ENCODE results near the gene DYNC1I2.
"Not testable (repeated sequence)": the region's sequence is repeated elsewhere in the genome, so short reads cannot be mapped to it uniquely, and the experiment has no call there.

DYNC1I2 gene

DNA sequence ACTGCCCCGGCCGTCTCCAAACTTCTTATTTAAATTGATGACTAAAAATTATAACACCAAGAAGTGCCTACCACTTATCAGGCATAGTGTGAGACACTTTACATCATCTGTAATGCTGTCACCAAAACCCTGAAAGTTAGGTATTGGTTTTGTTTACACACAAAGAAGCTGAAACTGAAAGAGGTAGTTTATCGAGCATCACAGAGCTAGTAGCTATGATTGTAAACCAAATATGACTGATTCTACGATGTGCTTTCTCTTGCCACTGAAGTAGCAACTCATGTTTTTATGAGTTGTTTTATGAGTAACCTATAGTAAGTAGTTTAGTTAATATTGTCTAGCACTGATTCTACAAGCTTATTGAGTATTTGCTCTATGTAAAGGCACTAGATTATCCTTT lies 31.5 kb downstream of the DYNC1I2 start:
- DNase-seq = no peak

DNA sequence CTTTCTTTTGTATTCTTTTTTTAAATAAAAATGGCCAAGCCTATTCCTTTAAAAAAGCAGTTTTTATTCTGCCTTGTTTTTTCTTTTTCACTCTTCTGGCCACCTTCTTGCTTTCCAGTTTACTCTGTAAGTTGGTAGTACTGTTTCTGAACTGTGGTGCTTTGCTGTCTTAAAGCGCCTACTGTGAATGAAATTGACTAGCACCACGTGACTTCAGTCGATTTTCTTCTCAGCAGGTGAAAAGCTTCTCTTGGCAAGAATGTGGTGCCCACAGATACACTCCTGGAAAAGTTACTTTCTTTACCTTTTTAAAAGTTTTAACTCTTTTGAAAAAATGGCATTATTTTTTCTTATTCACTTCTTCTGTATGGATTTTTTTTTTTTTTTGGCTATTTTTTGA lies 32.4 kb downstream of the DYNC1I2 start:
- no peak for DNase-seq

DNA sequence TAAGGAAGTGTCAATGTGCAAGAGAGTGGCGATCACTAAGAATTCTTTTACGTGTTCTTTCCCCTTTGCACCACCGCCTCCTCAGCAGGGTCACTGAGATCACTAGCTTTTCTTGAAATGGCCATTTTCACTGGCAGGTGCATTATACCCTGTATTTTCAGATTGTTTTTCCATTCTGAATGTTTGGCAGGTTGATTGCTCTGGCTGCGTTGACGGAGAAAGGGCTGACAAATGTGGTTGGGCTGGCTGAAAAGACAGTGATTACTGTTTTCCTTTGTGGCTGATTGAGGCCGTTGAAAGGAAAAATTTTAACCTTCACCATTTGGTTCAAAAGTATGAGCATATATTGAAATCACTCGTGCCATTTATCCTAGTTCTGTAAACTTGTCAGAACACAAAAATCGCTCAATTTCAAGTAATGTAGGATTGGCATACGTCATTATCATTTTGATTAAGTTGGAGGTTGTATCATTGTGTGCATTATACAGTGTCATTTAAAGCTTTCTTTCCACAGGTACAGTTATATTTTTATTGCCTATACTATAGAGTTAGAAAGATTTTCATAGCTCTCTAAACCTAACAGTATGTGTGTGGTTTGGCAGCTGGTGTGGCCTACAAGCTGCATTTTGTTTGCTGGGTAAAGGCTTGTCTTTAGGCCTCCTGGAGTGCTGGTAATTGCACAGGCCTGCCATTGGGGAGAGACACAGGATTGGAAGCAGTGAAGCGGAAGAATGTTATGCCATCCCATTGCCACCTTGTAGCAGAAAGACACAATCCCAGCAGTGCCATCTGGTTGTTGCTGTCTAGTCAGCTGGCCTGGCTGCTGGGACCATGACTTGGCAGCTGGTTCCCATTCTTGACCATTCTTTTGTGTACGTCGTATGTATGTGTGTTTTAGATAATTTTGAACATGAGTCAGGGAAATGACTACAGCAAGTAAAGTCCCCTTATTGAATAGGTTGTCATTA lies 36.7 kb downstream of the DYNC1I2 start:
- no peak for DNase-seq

DNA sequence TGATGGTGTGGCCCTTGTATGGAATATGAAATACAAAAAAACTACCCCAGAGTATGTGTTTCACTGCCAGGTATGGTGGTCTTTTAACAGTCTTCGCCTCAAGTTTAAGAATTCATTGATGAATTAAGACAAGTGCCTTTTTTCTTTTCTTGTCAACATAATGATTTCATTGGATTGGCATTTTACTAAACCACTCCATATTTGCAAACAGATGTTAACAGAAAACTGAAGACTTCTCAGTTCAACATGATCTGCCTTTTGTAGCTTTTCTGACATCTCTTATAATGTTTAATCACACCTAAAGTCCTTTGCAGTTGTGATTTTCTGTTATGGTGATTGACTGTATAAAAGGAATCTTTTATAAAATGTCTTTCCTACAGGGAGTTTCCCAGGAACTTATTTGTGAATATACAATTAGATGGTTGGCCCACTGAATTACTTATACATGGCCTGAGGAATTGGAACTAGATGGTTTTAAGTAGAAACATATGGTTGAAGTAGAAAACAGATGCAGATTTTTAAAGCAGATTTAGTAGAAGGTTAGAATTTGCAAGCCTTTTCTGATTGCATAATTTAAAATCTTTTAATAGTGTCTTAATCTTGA lies 39.7 kb downstream of the DYNC1I2 start:
- DNase-seq = no peak

DNA sequence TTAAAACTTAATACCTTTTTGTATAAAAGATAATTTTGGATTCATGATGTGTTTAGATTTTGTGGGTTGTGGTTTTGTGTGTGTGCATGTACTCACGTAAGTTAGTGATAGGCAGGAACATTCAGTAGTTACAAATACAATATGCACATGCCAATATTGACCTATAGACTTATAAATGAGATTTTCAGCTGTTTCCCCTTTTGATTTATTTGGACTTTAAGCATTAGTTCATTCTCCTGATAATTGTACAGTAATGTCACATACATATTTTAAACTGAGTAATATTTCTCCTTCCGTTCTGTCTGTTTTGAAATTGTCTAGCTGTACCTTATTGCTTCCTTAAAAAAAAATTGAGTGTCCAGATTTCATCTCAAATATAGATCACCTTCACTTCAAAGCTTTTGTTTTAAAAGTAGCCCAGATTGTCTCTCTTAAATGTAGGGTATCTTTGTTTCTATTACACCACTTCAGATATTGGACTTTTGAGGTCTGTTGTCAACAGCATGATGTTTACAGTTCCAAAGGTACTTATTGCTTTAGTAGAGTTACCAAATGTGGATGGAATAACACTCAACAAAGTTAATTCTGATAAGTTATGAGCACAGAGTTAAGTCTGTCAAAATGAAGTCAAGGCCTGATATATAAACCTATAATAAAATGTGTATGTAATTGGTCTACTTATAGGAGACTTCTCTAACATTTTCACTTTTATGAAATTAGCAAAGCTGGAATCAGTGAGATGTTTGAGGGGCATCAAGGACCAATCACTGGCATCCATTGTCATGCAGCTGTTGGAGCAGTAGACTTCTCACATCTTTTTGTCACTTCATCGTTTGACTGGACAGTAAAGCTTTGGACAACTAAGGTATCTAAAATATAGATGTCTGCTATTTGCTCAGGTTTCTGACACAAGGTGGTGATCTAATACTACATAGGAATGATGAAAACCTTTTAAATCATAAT lies 42.0 kb downstream of the DYNC1I2 start:
- DNase-seq = no peak

DNA sequence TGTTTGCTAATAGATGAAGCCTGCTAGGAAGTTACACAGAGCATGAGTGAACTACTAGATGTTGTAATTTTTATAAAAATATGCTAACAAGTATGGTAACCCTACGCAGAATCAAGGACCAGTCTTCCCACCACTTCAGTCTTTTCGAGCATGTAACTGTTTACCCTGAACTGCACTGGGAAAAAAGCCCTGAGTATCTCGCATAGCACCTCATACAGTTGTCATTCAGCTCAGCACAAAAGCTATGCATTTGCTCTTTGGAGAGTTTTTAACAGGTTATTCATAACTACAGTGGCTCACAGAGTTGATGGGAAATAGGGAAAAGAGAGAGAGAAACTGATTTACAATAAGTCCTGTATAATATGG lies 42.7 kb downstream of the DYNC1I2 start:
- no peak for DNase-seq

DNA sequence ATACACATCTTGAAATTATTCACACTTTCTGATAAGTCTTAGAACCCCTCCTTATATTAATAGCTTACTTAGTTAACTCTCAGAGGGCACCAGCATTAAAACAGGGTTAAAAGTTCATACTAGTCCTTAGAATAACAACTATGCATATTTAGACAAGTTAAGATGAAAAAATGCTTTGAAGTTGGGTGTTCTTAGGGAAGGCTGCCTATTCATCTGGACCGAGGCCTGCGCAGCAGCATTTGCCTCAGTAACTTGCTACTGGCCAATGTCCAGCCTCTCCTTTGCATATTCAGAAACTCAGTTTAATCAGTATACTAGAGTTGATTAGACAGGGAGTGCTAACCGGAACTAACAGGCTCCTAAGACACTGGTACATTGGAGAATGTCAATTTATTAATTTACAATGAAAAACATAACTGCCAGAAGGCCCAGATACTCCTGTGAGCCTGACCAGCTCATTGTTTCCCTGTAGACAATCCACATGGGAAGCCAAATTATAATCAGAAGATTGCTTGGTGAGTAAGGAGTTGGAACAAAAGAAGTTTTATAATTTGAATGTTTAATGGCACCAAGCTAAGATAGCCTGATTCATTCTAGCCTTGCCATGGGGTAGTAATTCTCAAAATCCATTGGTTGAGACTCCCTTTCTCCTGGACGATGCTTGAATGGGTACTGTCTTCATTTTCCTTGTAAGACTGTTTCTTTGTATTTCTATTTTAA lies 48.9 kb downstream of the DYNC1I2 start:
- no peak for DNase-seq

DNA sequence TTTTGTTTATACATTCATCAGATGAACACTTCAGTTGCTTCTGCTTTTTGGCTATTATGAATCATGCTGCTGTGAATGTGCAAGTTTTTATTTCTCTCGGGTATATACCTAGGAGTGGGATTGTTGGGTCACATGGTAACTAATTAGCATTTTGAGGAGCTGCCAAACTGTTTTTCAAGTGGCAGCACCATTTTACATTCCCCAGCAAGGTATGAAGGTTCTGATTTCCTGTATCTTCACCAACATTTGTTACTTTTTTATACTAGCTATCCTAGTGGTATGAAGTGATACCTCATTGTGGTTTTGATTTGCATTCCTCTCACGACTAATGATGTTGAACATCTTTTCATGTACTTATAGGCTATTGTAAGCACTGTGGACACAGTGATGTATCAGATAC lies 53.9 kb downstream of the DYNC1I2 start:
- no peak for DNase-seq

DNA sequence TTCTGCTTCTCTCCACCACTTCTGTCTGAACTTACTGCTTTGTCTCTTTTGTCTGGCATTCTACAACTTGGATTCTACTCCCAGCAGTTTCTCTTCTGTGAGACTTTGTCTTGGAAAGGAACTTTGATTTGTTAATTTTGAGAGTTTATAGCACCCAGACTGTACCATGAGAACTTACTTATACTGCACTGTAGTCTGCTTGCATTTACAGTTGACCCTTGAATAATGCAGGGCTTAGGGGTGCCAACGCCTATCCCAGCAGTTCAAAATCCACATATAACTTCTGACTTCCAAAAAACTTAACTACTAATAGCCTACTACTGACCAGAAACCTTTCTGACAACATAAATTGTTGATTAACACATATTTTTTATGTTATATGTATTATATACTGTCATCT lies 55.5 kb downstream of the DYNC1I2 start:
- DNase-seq = no peak

DNA sequence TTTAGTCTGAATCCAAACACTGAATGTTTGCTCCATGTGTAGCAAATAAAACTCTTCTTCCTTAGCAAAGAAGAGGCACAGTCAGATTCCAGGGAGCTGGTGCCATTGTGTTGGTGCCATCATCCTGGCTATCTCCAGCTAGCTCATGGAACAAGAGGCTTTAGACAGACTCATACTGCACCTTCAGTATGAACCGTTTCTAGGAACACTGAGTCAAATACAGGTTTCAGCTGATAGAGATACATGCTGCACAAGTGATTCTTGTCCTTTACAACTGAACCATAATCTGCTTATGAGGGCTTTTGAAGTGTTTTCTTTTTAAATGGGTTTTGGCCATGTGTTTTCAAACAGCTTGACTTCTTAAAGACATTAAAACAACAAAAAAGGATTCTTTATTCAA lies 57.9 kb downstream of the DYNC1I2 start:
- no peak for DNase-seq

DNA sequence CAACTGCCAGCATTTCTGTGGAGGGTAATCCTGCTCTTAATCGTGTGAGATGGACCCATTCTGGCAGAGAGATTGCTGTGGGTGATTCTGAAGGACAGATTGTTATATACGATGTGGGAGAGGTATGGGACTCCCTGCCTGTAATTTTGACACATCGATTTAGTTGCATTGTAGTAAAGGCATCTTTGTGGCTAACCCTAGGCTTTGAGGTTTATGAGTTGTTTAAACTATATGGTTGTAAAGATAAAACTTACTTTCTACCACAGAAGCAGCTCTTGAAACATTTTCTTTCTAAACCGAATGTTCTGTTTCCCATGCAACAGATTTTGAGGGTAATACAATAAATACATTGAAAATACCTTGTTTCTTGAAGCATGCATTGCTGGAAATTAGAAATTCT lies 58.5 kb downstream of the DYNC1I2 start:
- DNase-seq = no peak

DNA sequence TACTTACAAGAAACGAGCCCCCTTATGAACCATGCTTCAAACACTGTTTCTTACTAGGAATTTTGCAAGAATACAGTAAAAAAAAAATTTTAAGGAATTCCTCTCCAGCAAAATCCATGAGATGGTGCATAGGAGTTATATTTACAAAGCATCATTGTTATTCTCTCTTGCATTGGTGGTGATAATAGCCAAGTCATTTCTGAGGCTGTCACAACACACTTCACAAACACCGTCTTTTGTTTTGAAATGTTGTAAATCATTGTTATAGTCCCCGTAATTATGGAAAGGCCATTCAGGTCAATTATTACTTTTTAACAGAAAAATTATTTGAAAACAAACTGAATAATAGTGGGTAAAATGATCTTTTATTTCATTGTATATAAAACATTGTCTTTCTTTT lies 60.1 kb downstream of the DYNC1I2 start:
- no peak for DNase-seq

DNA sequence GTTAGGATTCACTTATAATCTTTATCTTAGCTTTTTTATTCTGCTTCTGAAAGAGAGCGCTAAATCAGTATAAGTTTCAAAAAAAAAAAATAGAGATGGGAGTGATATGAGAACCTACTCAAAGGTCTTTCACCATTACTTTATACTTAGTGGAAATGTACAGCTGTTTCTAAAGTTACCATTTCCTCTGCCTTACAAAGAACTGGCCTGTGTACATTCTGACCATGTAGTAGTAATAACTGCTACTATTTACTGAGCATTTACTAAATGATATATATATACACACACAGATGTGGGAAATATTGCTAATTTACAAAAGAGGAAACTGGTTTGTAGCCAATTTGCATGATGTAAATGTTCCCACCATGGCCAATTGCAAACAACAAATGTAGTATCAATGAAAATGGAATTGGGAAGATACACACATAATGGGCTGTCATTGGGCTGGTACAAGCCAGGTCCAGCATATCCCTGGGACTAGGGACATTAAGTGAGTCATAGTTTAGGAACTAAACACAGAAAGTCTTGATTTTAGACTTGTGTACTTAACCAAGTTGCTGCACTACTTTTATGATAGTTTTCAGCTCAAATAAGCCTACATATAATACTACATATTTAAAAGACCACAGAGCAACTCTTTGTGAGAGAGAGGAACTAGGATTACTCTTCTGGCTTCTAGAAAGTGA lies 67.1 kb downstream of the DYNC1I2 start:
- DNase-seq = no peak

DNA sequence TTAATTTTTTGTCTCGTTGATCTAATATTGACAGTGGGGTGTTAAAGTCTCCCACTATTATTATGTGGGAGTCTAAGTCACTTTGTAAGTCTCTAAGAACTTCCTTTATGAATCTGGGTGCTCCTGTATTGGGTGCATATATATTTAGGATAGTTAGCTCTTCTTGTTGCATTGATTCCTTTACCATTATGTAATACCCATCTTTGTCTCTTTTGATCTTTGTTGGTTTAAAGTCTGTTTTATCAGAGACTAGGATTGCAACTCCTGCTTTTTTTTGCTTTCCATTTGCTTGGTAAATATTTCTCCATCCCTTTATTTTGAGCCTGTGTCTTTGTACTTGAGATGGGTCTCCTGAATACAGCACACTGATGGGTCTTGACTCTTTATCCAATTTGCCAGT lies 71.5 kb downstream of the DYNC1I2 start:
- not testable (repeated sequence) for DNase-seq

DNA sequence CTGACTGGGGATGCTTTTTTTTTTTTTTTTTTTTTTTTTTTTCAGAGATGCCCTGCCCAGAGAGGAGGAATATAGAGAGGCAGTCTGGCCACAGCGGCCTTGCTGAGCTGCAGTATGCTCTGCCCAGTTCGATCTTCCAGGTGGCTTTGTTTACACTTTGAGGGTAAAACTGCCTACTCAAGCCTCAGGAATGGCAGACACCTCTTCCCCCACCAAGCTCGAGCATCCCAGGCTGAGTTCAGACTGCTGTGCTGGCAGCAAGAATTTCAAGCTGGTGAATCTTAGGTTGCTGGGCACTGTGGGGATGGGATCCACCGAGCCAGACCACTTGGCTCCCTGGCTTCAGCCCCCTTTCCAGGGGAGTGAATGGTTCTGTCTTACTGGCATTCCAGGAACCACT lies 73.9 kb downstream of the DYNC1I2 start:
- not testable (repeated sequence) for DNase-seq

DNA sequence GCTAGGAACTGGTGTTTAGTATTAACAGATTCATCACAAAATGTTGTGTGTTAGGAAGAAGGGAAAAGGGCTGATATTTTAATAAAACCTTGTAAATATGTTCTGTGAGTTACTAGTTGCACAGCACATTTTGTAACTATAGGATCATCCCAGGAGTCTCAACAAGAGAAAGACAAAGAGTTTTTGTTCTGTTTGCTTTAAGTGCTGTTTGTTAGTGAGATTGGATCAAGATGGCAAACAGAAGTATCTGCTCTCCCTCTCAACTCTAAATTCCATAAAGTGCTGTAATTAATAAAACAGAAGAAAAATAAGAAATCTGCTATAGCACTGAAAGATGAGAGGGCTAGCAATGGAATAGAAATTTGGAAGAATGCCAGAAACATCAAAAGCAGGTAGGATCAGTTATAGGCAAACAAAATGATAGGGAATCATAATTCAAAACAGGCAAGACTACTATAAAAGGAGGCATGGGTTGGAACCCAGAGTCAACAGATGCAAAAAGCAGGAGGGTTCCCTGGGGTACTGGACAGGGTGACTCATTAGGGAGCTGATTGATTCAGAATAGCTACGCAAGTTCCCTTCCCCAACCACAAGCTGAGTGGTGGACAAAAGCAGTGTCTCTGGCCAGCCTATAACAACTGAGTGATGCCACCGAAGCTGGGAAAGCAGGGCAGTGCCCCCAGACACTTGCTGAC lies 75.8 kb downstream of the DYNC1I2 start:
- no peak for DNase-seq

DNA sequence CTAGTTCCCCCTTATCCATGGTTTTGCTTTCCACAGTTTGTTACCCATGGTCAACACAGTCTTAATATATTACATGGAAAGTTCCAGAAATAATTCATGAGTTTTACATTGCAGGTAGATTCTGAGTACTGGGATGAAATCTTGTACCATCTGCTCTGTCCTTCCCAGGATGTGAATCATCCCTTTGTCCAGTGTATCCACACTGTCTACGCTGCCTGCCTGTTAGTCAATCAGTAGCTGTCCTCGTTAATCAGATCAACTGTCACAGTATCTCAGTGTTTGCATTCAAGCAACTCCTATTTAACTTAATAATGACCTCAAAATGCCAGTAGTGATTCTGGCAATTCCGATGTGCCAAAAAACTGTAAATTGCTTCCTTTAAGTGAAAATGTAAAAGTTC lies 76.3 kb downstream of the DYNC1I2 start:
- no peak for DNase-seq

DNA sequence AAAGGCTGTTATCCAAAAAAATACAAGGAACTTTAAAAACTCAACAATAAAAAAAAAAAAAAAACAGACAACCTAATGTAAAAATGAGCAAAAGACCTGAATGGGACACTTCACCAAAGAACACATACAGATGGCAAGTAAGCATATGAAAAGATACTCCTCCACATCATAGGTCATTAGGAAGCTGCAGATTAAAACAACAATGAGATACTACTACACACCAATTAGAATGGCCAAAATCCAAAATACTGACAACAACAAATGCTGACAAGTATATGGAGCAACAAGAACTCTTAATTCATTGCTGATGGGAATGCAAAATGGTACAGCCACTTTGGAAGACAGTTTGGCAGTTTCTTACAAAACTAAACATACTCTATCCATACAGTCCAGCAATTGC lies 84.2 kb downstream of the DYNC1I2 start:
- DNase-seq = no peak

DNA sequence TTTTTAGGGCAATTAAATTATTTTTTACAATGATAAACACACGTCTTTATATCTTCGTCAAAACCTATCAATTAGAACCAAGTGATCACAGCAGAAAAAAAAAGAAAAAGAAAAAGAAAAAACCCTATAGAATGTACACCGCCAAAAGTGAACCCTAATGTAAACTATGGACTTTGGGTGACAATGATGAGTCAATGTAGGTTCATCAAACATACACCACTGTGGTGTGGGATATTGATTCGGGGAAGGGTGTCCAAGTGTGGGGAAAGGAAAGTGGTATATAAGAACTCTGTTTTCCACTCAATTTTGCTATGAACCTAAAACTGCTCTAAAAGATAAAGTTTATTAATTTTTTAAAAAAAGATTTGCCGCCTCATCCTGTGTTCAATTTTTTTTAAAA lies 85.1 kb downstream of the DYNC1I2 start:
- no peak for DNase-seq

DNA sequence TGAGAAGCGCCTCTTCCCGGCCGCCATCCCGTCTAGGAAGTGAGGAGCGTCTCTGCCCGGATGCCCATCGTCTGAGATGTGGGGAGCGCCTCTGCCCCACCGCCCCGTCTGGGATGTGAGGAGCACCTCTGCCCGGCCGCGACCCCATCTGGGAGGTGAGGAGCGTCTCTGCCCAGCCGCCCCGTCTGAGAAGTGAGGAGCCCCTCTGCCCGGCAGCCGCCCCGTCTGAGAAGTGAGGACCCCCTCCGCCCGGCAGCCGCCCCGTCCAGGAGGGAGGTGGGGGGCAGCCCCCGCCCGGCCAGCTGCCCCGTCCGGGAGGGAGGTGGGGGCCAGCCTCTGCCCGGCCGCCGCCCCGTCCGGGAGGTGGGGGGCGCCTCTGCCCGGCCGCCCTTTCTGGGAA lies 87.3 kb downstream of the DYNC1I2 start:
- DNase-seq = not testable (repeated sequence)

DNA sequence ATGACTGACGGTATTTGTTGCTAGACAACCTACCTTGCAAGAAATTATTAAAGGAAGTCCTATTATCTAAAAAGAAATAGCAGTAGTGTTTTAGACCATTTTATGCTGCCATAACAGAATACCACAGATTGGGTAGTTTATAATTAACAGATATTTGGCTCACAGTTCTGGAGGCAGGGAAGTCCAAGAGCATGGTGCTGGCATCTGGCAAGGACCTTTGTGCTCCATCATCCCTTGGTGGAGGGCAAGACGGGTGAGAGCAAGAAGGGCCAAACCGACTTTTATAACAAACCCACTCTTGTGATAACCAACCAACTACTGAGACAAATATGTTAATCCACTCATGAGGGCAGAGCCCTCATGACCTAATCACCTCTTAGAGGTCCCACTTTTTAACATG lies 91.2 kb downstream of the DYNC1I2 start:
- no peak for DNase-seq
